Measurements from ENCODE around the gene SOX1. TPM values are rescaled to one million over a fixed set of nuclear protein-coding genes. Genes with fewer than 3 reads are reported as not detected.

SOX1 gene
- total RNA-seq, 4 donors from 2014 or later: 0.23 to 0.93 TPM; not detected in 2

- peaks cover 100% of the 10 kb centered on the region for H3K27me3 ChIP-seq
- TF ChIP-seq POLR2AphosphoS5 (IDR thresholded peaks at IDR 0.05) (no peak), EP300 (IDR thresholded peaks at IDR 0.05) (no peak), POLR2A (IDR thresholded peaks at IDR 0.05) (no peak), CTCF (IDR thresholded peaks at IDR 0.05) (no peak)
Measured at GRCh38 chr13:112060282-112060830, 6.6 kb upstream of the SOX1 start.

GRCh38 chr13:112060899-112061366, 6.0 kb upstream of the SOX1 start:
- no peak overlapping the region for H3K27ac ChIP-seq
- peaks cover 0 to 49% (median 2%) of the 10 kb centered on the region in 3 donors for H3K4me1 ChIP-seq
- TF ChIP-seq POLR2AphosphoS5 (IDR thresholded peaks at IDR 0.05) (no peak), CTCF (IDR thresholded peaks at IDR 0.05) (no peak), POLR2A (IDR thresholded peaks at IDR 0.05) (no peak), EP300 (IDR thresholded peaks at IDR 0.05) (no peak)
- no peaks in the 10 kb centered on the region for H3K36me3 ChIP-seq
- H3K27me3 ChIP-seq: peaks cover 100% of the 10 kb centered on the region
- H3K9me3 ChIP-seq: no peaks in the 10 kb centered on the region
- 0 to 8% methylated on average over 3 to 4 of the region's 29 CpGs for WGBS, 2 donors (ENCODE audit: low coverage in 1 of 2)
- no peak overlapping the region for H3K4me3 ChIP-seq
- ATAC-seq: no peak

More at GRCh38 chr13:112060282-112060830, 6.6 kb upstream of the SOX1 start:
- Histone ChIP-seq H3K36me3 (no peaks in the 10 kb centered on the region), H3K4me1 (peaks cover 0 to 51% (median 2%) of the 10 kb centered on the region in 3 donors), H3K9me3 (no peaks in the 10 kb centered on the region), H3K4me3 (no peak overlapping the region), H3K27ac (no peak overlapping the region)
- ATAC-seq: no peak
- 11 to 21% methylated on average over 13 to 14 of the region's 14 CpGs for WGBS, 2 donors (ENCODE audit: low coverage in 1 of 2)

- no peak for ATAC-seq
- TF ChIP-seq CTCF (IDR thresholded peaks at IDR 0.05) (no peak), POLR2A (IDR thresholded peaks at IDR 0.05) (no peak), EP300 (IDR thresholded peaks at IDR 0.05) (no peak), POLR2AphosphoS5 (IDR thresholded peaks at IDR 0.05) (no peak)
- Histone ChIP-seq H3K4me3 (no peak overlapping the region), H3K4me1 (peaks cover 0 to 49% (median 7%) of the 10 kb centered on the region in 3 donors), H3K27ac (no peak overlapping the region), H3K27me3 (peaks cover 100% of the 10 kb centered on the region), H3K36me3 (no peaks in the 10 kb centered on the region), H3K9me3 (no peaks in the 10 kb centered on the region)
- WGBS, 2 donors (ENCODE audit: low coverage in 1 of 2): 0 to 5% methylated on average over 3 to 11 of the region's 52 CpGs
Measured at GRCh38 chr13:112061367-112062061, 5.4 kb upstream of the SOX1 start.

GRCh38 chr13:112062072-112062567, 4.8 kb upstream of the SOX1 start:
- Histone ChIP-seq H3K4me3 (no peak overlapping the region), H3K36me3 (no peaks in the 10 kb centered on the region), H3K27me3 (peaks cover 100% of the 10 kb centered on the region), H3K27ac (no peak overlapping the region), H3K4me1 (peaks cover 0 to 49% (median 6%) of the 10 kb centered on the region in 3 donors), H3K9me3 (no peaks in the 10 kb centered on the region)
- TF ChIP-seq CTCF (IDR thresholded peaks at IDR 0.05) (no peak), POLR2AphosphoS5 (IDR thresholded peaks at IDR 0.05) (no peak), EP300 (IDR thresholded peaks at IDR 0.05) (no peak), POLR2A (IDR thresholded peaks at IDR 0.05) (no peak)
- no peak for ATAC-seq
- 16 to 17% methylated on average over 10 to 13 of the region's 25 CpGs for WGBS, 2 donors (ENCODE audit: low coverage in 1 of 2)

Data from gastroesophageal sphincter (tissue), 4 donors.